NCI-H69 (cell line): Measurements from ENCODE around the gene BAIAP2L1.

Source experiments
- DNase-seq: peaks from one replicate; lab custom pipeline; 2025; lab: John Stamatoyannopoulos, UW

BAIAP2L1 gene

GRCh38 chr7:98278936-98279335, 122.0 kb downstream of the BAIAP2L1 start:
- DNase-seq: peak; percentile 29

GRCh38 chr7:98278408-98278807, 122.5 kb downstream of the BAIAP2L1 start:
- no peak for DNase-seq

- DNase-seq: no peak
These were observed 124.6 kb downstream of the BAIAP2L1 start for GRCh38 chr7:98276241-98276761.

- DNase-seq: no peak
These were observed 133.6 kb downstream of the BAIAP2L1 start for GRCh38 chr7:98267303-98267702.

GRCh38 chr7:98266840-98267239, 134.1 kb downstream of the BAIAP2L1 start:
- DNase-seq: no peak

GRCh38 chr7:98265841-98266271, 135.0 kb downstream of the BAIAP2L1 start:
- no peak for DNase-seq

- DNase-seq: no peak
These were observed 143.2 kb downstream of the BAIAP2L1 start for GRCh38 chr7:98257701-98258100.

GRCh38 chr7:98256431-98256830, 144.5 kb downstream of the BAIAP2L1 start:
- DNase-seq: peak; percentile 76

GRCh38 chr7:98254951-98255610, 145.8 kb downstream of the BAIAP2L1 start:
- DNase-seq: no peak

- no peak for DNase-seq
These were observed 146.4 kb downstream of the BAIAP2L1 start for GRCh38 chr7:98254516-98254915.

GRCh38 chr7:98252425-98253054, 148.3 kb downstream of the BAIAP2L1 start:
- no peak for DNase-seq

GRCh38 chr7:98251601-98252424, 149.1 kb downstream of the BAIAP2L1 start, which contains the start of gene TECPR1:
Gene TECPR1, minus strand, starts transcription at chr7:98252232. Its CDS starts 6,086 bp downstream, at chr7:98246146.
- DNase-seq: peak; percentile 98

- DNase-seq: no peak
These were observed 149.7 kb downstream of the BAIAP2L1 start for GRCh38 chr7:98251231-98251600.

GRCh38 chr7:98250789-98251188, 150.1 kb downstream of the BAIAP2L1 start:
- DNase-seq: peak; percentile 66

- peak; percentile 38 for DNase-seq
These were observed 151.8 kb downstream of the BAIAP2L1 start for GRCh38 chr7:98249106-98249505.

- no peak for DNase-seq
These were observed 152.7 kb downstream of the BAIAP2L1 start for GRCh38 chr7:98248156-98248555.

- DNase-seq: no peak
These were observed 156.0 kb downstream of the BAIAP2L1 start for GRCh38 chr7:98244871-98245270.

- DNase-seq: no peak
These were observed 158.0 kb downstream of the BAIAP2L1 start for GRCh38 chr7:98242934-98243333.

GRCh38 chr7:98242342-98242741, 158.5 kb downstream of the BAIAP2L1 start:
- DNase-seq: no peak

GRCh38 chr7:98241674-98242241, 159.1 kb downstream of the BAIAP2L1 start:
- DNase-seq: no peak
